Activated T-cell treated with anti-CD3 and anti-CD28 coated beads for 24 hours (primary cell): ENCODE results near the gene ID4.

Experiments used
- DNase-seq: peaks from one replicate; pipeline ENCODE4 v3.0.0-alpha.2; 2020; ENCODE audit warnings: low read depth

Gene ID4

GRCh38 chr6:19860235-19860877 lies 23.2 kb downstream of the ID4 start:
- DNase-seq: no peak

DNA sequence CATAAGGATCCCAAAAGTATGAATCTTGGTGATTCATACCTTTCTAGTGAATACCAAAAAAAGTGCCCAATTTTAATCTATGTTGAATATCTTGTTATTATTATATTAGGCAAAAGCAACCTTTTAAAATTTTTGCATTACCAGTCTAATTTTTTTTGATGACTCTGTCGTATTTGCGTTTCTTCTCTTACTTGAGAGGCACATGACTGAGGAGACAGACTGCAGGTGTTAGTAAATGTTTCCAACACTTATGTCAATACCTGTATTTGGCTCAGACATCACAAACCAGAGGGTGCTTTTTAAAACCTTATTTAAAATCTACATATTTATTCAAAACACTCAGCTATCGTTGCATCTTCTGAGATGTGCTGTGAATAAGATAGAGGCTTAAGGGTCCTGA lies 27.1 kb downstream of the ID4 start:
- DNase-seq: no peak

GRCh38 chr6:19865178-19865577 lies 28.0 kb downstream of the ID4 start:
- no peak for DNase-seq

DNA sequence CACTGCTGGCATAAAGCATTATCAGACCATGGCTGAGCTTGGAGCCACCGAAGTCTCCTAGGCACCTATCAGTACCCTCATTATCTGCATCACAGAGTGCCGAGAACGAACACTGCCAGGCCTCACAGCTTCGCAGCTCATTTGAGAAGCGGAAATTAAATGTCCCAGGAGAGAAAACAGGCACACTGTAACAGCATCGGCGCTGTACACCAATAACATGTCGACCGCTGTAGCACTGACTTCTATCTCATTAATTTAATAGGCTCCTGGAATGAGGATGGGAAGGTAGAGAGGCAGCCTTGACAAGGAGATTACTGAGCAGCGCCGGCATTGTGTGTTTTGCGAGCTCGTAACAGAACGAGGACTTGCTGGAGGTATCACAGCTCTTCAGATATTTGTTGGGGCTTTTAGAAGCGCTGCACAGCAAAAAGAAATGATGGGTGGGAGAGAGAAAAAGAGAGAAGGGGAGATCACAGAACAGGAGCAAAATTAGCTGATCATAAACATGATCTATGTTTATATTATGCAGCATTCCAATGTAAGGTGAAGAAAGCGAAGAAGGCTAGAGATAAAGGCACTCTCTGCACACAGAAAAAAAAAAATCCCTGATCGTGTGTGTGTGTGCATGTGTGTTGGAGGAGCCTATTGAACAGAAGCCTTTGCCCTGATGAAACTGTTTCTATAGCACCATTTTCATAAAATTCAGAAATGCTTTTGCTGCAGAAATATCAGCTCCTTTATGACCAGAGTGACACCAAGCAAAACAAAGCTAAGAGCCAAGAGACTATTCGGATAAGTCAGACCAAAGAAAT lies 29.2 kb downstream of the ID4 start:
- no peak for DNase-seq

DNA sequence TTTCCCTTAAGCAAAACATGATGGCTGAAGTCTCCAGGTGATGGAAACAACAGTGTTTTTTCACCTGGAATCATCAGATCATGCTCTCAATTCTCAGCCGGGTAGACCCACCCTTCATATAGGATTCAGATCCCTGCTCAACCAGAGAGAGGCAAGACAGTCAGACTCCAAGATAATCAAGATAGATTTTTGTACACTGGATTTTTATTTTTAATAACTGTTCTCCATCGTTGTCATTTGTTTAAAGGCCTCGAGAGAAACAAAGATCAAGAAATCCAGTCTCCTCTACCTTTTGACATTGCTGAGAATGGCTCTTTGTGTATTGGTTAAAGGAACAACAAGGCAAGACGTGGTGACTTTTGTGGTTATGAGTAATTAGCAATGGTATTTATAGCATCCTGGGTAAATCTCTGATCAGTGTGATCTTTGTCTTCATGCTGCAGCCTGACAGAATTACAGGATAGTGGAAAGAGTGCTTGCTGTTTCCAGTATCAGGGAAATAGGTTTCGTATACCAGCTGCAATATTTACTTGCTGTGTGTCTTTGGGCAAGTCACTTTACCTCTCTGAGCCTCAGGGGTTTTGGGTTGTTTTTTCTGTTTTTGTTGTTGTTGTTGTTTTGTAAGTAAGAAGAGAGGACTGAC lies 29.9 kb downstream of the ID4 start:
- no peak for DNase-seq

DNA sequence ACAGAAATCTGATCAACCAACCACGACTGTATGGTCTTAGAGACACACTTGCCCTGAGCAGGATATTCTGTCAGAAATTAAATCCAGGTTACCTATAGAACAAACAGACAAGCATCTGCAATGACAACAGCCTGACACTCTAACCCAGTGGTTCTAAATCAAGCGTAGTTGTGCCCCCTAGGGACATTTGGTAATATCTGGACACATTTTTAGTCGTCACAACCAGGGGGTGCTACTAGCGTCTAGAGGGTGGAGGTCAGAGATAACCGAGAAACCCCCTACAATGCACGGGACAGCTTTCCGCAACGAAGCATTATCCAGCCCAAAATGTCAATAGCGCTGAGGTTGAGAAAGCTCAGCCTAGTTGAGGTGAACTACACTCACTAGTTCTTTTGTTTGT lies 32.3 kb downstream of the ID4 start:
- DNase-seq: no peak

- no peak for DNase-seq
These were observed 33.2 kb downstream of the ID4 start for GRCh38 chr6:19870322-19870721.

- no peak for DNase-seq
These were observed 35.9 kb downstream of the ID4 start for GRCh38 chr6:19873031-19873430.

GRCh38 chr6:19876672-19877071 lies 39.5 kb downstream of the ID4 start:
- no peak for DNase-seq

DNA sequence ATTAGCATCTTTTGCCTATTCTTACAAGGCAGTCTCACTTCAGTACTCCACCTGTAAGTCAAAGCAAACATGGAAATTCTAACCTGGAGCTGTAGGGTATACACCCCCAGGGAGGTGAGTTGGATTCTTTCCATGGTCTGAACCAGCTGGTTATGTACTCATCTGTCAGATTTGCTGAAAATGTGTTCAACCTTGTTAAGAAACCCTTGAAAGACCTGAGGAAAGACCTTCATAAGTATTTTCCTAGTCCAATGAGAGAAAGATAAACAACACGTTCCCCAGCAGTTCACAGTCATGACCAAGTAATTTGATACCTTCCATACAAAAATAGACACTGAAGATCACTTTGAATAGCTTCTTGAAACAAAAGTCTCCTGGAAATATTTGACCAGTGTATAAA lies 42.5 kb downstream of the ID4 start:
- no peak for DNase-seq

GRCh38 chr6:19880066-19880465 lies 42.9 kb downstream of the ID4 start:
- no peak for DNase-seq

DNA sequence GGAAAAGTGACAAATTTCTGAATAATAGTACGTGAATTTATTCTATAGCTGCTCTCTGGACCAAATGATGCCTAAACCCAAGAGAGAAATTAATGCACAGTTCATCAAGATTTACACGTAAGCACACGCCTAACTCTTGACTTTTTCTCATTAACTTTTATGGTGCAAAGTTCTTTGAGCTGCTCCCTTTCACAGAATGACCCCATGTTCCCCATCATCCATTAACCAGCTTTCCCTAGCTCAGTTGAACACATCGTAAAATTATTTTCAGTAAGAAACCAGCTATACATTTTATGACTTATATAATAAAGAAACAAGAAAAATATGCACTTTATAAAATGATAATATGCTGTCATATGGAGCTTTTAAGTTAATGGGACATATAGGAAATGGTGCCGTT lies 54.3 kb downstream of the ID4 start:
- DNase-seq: no peak
